WTC11 (cell line): ENCODE measurements around the gene PCBP3. TPM values are rescaled to one million over a fixed set of nuclear protein-coding genes. Genes with fewer than 3 reads are reported as not detected.

Experiments
- ATAC-seq: fragments of 200-7000 bp; cut with Tn5 transposase; 2 replicates; pipeline ENCODE4 v1.10.0; 2021; ENCODE audit warnings: mild to moderate bottlenecking, moderate library complexity
- CTCF ChIA-PET: fragments of 300-600 bp; sonication (Branson Sonifier 250); formaldehyde crosslinking; loops from one replicate; lab custom pipeline; 2021; ENCODE audit warnings: antibody characterized with exemption; lab: Charles Lee
- POLR2A ChIA-PET: fragments of 350-600 bp; sonication (Branson Sonifier 250); formaldehyde crosslinking; loops from one replicate; lab custom pipeline; 2021; ENCODE audit warnings: antibody characterized with exemption; lab: Charles Lee
- DNase-seq: peaks from one replicate; pipeline ENCODE4 v3.0.0; 2021; ENCODE audit warnings: low spot score
- H3K27ac Mint-ChIP-seq: 2 replicates; pipeline ENCODE4 v1.8.0; 2021; ENCODE audit warnings: mixed read lengths
- H3K27me3 Mint-ChIP-seq: 2 replicates; pipeline ENCODE4 v1.8.0; 2021; ENCODE audit warnings: low read depth, mild to moderate bottlenecking, moderate library complexity, mixed read lengths
- H3K36me3 Mint-ChIP-seq: 2 replicates; pipeline ENCODE4 v1.8.0; 2021; ENCODE audit warnings: mixed read lengths
- H3K4me1 Mint-ChIP-seq: 2 replicates; pipeline ENCODE4 v1.8.0; 2022; ENCODE audit warnings: mixed read lengths
- H3K4me3 Mint-ChIP-seq: 2 replicates; pipeline ENCODE4 v1.8.0; 2021; ENCODE audit warnings: mild to moderate bottlenecking, moderate library complexity, mixed read lengths
- H3K9me3 Mint-ChIP-seq: 2 replicates; pipeline ENCODE4 v1.8.0; 2021; ENCODE audit warnings: mixed read lengths
- AR ChIP-seq: fragments of 250-450 bp; sonication (Bioruptor Pico); IDR thresholded peaks from 2 replicates; pipeline ENCODE4 v1.9.0; 2021; ENCODE audit warnings: mild to moderate bottlenecking
- CBFB ChIP-seq: sonication (generic); formaldehyde crosslinking; IDR thresholded peaks from 2 replicates; pipeline ENCODE4 v1.8.1; 2022; ENCODE audit warnings: mild to moderate bottlenecking, low read depth, missing genetic modification reagents
- ESRRA ChIP-seq: sonication (generic); formaldehyde crosslinking; IDR thresholded peaks from 2 replicates; pipeline ENCODE4 v1.8.1; 2022; ENCODE audit warnings: mild to moderate bottlenecking, missing genetic modification reagents, borderline replicate concordance
- FOXP1 ChIP-seq: sonication (generic); formaldehyde crosslinking; IDR thresholded peaks from 2 replicates; pipeline ENCODE4 v1.8.0; 2022; ENCODE audit warnings: missing genetic modification reagents, mild to moderate bottlenecking, moderate library complexity, borderline replicate concordance
- GTF2I ChIP-seq: fragments of 250-450 bp; sonication (Bioruptor Pico); conservative IDR thresholded peaks from 2 replicates; pipeline ENCODE4 v1.4.0; 2021; ENCODE audit warnings: mild to moderate bottlenecking
- NFYB ChIP-seq: sonication (generic); formaldehyde crosslinking; conservative IDR thresholded peaks from 2 replicates; pipeline ENCODE4 v1.8.0; 2022; ENCODE audit warnings: low read depth, missing genetic modification reagents
- NR1H2 ChIP-seq: sonication (generic); formaldehyde crosslinking; IDR thresholded peaks from 2 replicates; pipeline ENCODE4 v1.9.0; 2021; ENCODE audit warnings: mild to moderate bottlenecking, moderate library complexity, missing genetic modification reagents
- NR2C2 ChIP-seq: sonication (generic); formaldehyde crosslinking; IDR thresholded peaks from 2 replicates; pipeline ENCODE4 v1.8.0; 2022; ENCODE audit warnings: mild to moderate bottlenecking, missing genetic modification reagents
- PRRX2 ChIP-seq: fragments of 250-450 bp; sonication (Bioruptor Pico); IDR thresholded peaks from 2 replicates; pipeline ENCODE4 v1.8.0; 2021; ENCODE audit warnings: mild to moderate bottlenecking
- SMAD3 ChIP-seq: sonication (generic); formaldehyde crosslinking; IDR thresholded peaks from 2 replicates; pipeline ENCODE4 v1.8.0; 2022; ENCODE audit warnings: missing genetic modification reagents, mild to moderate bottlenecking, borderline replicate concordance
- ZNF219 ChIP-seq: sonication (generic); formaldehyde crosslinking; IDR thresholded peaks from 2 replicates; pipeline ENCODE4 v1.8.0; 2023; ENCODE audit warnings: missing genetic modification reagents, mild to moderate bottlenecking, borderline replicate concordance
- ZNF263 ChIP-seq: sonication (generic); formaldehyde crosslinking; IDR thresholded peaks from 2 replicates; pipeline ENCODE4 v1.8.1; 2022; ENCODE audit warnings: low read depth, mild to moderate bottlenecking, moderate library complexity, missing genetic modification reagents
- ZNF532 ChIP-seq: fragments of 250-450 bp; sonication (Bioruptor Pico); IDR thresholded peaks from 2 replicates; pipeline ENCODE4 v1.9.0; 2021; ENCODE audit warnings: mild to moderate bottlenecking, borderline replicate concordance
- ZSCAN18 ChIP-seq: fragments of 250-450 bp; sonication (Bioruptor Pico); IDR thresholded peaks from 2 replicates; pipeline ENCODE4 v2.1.2; 2022; ENCODE audit warnings: mild to moderate bottlenecking, moderate library complexity
- total RNA-seq: library from RNA; stranded (reverse); gene quantifications from 3 replicates; pipeline ENCODE4 v1.2.3, GENCODE V29; 2021
- TF ChIP-seq, protein P1 (sequence below): sonication (generic); formaldehyde crosslinking; IDR thresholded peaks from 2 replicates; pipeline ENCODE4 v1.8.1; 2022; ENCODE audit warnings: low read depth, mild to moderate bottlenecking, moderate library complexity, missing genetic modification reagents, borderline replicate concordance
- TF ChIP-seq, protein P2 (sequence below): fragments of 200-600 bp; IDR thresholded peaks from 2 replicates; pipeline ENCODE4 v1.8.0; 2022; ENCODE audit warnings: antibody characterized with exemption
- TF ChIP-seq, protein P3 (sequence below): sonication (generic); formaldehyde crosslinking; IDR thresholded peaks from 2 replicates; pipeline ENCODE4 v1.8.0; 2023; ENCODE audit warnings: missing genetic modification reagents

The PCBP3 gene
- total RNA-seq, 1 experiment from 2014 or later = 8.5 TPM

GRCh38 chr21:45800339-45801080, 157.0 kb downstream of the PCBP3 start:
- Mint-ChIP-seq H3K4me3 (no peak overlapping the region), H3K9me3 (no peaks in the 10 kb centered on the region), H3K36me3 (no peaks in the 10 kb centered on the region)
- TF ChIP-seq NR2C2 (CRISPR knock-in tag) (no peak), GTF2I (CRISPR knock-in tag) (no peak), ZNF219 (CRISPR knock-in tag) (no peak), ZNF263 (CRISPR knock-in tag) (no peak), NR1H2 (CRISPR knock-in tag) (no peak), ESRRA (CRISPR knock-in tag) (no peak), PRRX2 (CRISPR knock-in tag) (no peak), ZSCAN18 (CRISPR knock-in tag) (no peak), CBFB (no peak), NFYB (CRISPR knock-in tag) (no peak), FOXP1 (no peak)
- TF ChIP-seq, protein P1, sequence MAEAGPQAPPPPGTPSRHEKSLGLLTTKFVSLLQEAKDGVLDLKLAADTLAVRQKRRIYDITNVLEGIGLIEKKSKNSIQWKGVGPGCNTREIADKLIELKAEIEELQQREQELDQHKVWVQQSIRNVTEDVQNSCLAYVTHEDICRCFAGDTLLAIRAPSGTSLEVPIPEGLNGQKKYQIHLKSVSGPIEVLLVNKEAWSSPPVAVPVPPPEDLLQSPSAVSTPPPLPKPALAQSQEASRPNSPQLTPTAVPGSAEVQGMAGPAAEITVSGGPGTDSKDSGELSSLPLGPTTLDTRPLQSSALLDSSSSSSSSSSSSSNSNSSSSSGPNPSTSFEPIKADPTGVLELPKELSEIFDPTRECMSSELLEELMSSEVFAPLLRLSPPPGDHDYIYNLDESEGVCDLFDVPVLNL (CRISPR knock-in tag) = no peak
- TF ChIP-seq, protein P2, sequence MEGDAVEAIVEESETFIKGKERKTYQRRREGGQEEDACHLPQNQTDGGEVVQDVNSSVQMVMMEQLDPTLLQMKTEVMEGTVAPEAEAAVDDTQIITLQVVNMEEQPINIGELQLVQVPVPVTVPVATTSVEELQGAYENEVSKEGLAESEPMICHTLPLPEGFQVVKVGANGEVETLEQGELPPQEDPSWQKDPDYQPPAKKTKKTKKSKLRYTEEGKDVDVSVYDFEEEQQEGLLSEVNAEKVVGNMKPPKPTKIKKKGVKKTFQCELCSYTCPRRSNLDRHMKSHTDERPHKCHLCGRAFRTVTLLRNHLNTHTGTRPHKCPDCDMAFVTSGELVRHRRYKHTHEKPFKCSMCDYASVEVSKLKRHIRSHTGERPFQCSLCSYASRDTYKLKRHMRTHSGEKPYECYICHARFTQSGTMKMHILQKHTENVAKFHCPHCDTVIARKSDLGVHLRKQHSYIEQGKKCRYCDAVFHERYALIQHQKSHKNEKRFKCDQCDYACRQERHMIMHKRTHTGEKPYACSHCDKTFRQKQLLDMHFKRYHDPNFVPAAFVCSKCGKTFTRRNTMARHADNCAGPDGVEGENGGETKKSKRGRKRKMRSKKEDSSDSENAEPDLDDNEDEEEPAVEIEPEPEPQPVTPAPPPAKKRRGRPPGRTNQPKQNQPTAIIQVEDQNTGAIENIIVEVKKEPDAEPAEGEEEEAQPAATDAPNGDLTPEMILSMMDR = no peak
- TF ChIP-seq, protein P3, sequence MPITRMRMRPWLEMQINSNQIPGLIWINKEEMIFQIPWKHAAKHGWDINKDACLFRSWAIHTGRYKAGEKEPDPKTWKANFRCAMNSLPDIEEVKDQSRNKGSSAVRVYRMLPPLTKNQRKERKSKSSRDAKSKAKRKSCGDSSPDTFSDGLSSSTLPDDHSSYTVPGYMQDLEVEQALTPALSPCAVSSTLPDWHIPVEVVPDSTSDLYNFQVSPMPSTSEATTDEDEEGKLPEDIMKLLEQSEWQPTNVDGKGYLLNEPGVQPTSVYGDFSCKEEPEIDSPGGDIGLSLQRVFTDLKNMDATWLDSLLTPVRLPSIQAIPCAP (CRISPR knock-in tag) = no peak
- TF ChIP-seq, all 79 proteins: peak for 0
- no peak overlapping the region for H3K27ac Mint-ChIP-seq
- H3K27me3 Mint-ChIP-seq = no peaks in the 10 kb centered on the region
- DNase-seq = no peak
- ATAC-seq = no peak
- ChIA-PET CTCF (no interaction called here), POLR2A (no interaction called here)
- no peaks in the 10 kb centered on the region for H3K4me1 Mint-ChIP-seq

- Mint-ChIP-seq H3K4me1 (no peaks in the 10 kb centered on the region), H3K36me3 (no peaks in the 10 kb centered on the region), H3K27ac (no peak overlapping the region), H3K27me3 (no peaks in the 10 kb centered on the region), H3K9me3 (no peaks in the 10 kb centered on the region), H3K4me3 (no peak overlapping the region)
- ATAC-seq = no peak
- ChIA-PET CTCF (no interaction called here), POLR2A (no interaction called here)
- no peak for DNase-seq
- no peak for TF ChIP-seq AR (CRISPR knock-in tag)
- no peak for TF ChIP-seq SMAD3 (CRISPR knock-in tag)
- TF ChIP-seq ZNF532 (CRISPR knock-in tag) = no peak
These were observed 157.8 kb downstream of the PCBP3 start for GRCh38 chr21:45801129-45801964.
